ENCODE results near the gene HOXC6. TPM values are rescaled to one million over a fixed set of nuclear protein-coding genes. Genes with fewer than 3 reads are reported as not detected.

Gene HOXC6
- 5.6 and 7.2 TPM in 2 replicates for total RNA-seq

- H3K4me1 ChIP-seq (ENCODE audit: insufficient read depth, low read length), result peaks cover 42% of the 10 kb centered on the region
- peaks cover 64% of the 10 kb centered on the region for H3K79me2 ChIP-seq (ENCODE audit: insufficient read depth, low read length)
- H4K20me1 ChIP-seq (ENCODE audit: insufficient read depth, low read length), result peaks cover 32% of the 10 kb centered on the region
- H3K9me3 ChIP-seq (ENCODE audit: low read depth, low read length), result no peaks in the 10 kb centered on the region
- H3K4me2 ChIP-seq (ENCODE audit: insufficient read depth, low read length), result peak within 1 kb of the TSS; percentile 61
- peak within 1 kb of the TSS; percentile 54 for H3K4me3 ChIP-seq (ENCODE audit: insufficient read depth, low read length)
- H2AFZ ChIP-seq (ENCODE audit: low read length), result peak within 1 kb of the TSS; percentile 1
- H3K27ac ChIP-seq (ENCODE audit: low read depth, low read length), result peak within 1 kb of the TSS; percentile 2
- H3K36me3 ChIP-seq (ENCODE audit: insufficient read depth, low read length), result peaks cover 10% of the 10 kb centered on the region
- no peak for TF ChIP-seq CTCF (IDR thresholded peaks at IDR 0.05; ENCODE audit: extremely low read depth, low read depth, low read length)
- DNase-seq (ENCODE audit: insufficient read length, low spot score, missing footprints), result no peak
- no peaks in the 10 kb centered on the region for H3K27me3 ChIP-seq (ENCODE audit: insufficient read depth, low read length)
These were observed at the start of gene HOXC6 for GRCh38 chr12:54028314-54029201. HOXC6 (plus strand) TSS chr12:54028440; CDS start chr12:54028522, 82 bp downstream.

- no peaks in the 10 kb centered on the region for H3K79me2 ChIP-seq (ENCODE audit: insufficient read depth, low read length)
- no peak overlapping the region for H3K4me3 ChIP-seq (ENCODE audit: insufficient read depth, low read length)
These were observed 49.5 kb upstream of the HOXC6 start for GRCh38 chr12:53978477-53979356.

GRCh38 chr12:53980104-53980801, 48.0 kb upstream of the HOXC6 start:
- Histone ChIP-seq H3K27me3 (ENCODE audit: insufficient read depth, low read length) (no peaks in the 10 kb centered on the region), H2AFZ (ENCODE audit: low read length) (no peak overlapping the region), H3K9me3 (ENCODE audit: low read depth, low read length) (no peaks in the 10 kb centered on the region), H3K79me2 (ENCODE audit: insufficient read depth, low read length) (peaks cover 3% of the 10 kb centered on the region), H4K20me1 (ENCODE audit: insufficient read depth, low read length) (no peaks in the 10 kb centered on the region), H3K36me3 (ENCODE audit: insufficient read depth, low read length) (no peaks in the 10 kb centered on the region), H3K4me2 (ENCODE audit: insufficient read depth, low read length) (no peak overlapping the region), H3K4me1 (ENCODE audit: insufficient read depth, low read length) (peaks cover 2% of the 10 kb centered on the region), H3K27ac (ENCODE audit: low read depth, low read length) (no peak overlapping the region), H3K4me3 (ENCODE audit: insufficient read depth, low read length) (no peak overlapping the region)
- no peak for DNase-seq (ENCODE audit: insufficient read length, low spot score, missing footprints)
- TF ChIP-seq CTCF (IDR thresholded peaks at IDR 0.05; ENCODE audit: extremely low read depth, low read depth, low read length), result no peak

More at GRCh38 chr12:53978477-53979356, 49.5 kb upstream of the HOXC6 start:
- Histone ChIP-seq H3K27ac (ENCODE audit: low read depth, low read length) (no peak overlapping the region), H3K36me3 (ENCODE audit: insufficient read depth, low read length) (no peaks in the 10 kb centered on the region), H3K9me3 (ENCODE audit: low read depth, low read length) (no peaks in the 10 kb centered on the region), H3K4me2 (ENCODE audit: insufficient read depth, low read length) (no peak overlapping the region), H2AFZ (ENCODE audit: low read length) (no peak overlapping the region), H4K20me1 (ENCODE audit: insufficient read depth, low read length) (no peaks in the 10 kb centered on the region), H3K4me1 (ENCODE audit: insufficient read depth, low read length) (no peaks in the 10 kb centered on the region), H3K27me3 (ENCODE audit: insufficient read depth, low read length) (no peaks in the 10 kb centered on the region)
- no peak for TF ChIP-seq CTCF (IDR thresholded peaks at IDR 0.05; ENCODE audit: extremely low read depth, low read depth, low read length)
- no peak for DNase-seq (ENCODE audit: insufficient read length, low spot score, missing footprints)
